ENCODE data around the gene HDGFL2.

The HDGFL2 gene

DNA sequence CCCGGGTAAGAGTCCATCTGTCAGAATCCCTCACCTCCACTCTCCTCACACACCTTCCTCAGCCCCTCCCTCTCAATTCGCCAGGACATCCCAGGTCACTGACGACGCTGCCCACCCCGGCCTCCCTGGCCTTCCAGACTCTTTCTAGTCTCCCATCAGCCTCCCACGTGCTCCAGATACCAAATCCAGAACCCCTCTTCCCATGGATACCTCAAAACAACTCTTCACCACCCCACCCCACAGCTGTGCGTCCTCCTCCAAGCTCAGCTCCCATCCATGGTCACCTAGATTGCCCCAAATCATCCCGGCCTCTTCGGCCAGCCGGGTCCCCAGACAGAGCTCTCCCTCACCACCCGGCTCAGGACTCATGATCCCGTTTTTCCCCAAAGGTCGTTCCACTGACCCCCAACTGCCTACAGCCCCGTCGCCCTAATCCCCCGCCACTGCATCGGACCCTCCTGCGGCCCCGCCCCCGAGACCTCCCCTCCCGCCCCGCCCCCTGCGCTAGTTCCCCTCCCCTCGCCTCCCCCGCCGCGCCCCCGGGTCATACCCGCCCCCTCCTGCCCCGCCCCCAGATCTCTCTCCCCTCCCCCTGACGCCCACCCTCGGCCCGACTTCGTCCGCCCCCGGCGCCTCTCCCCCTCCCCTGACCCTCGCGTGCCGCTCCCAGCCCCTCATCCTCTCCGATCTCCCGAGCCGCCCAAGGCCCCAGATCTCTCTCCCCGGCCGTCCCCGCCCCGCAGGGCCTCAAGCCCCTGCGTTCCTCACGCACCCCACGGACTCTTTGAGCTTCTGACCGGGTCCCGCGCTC, 15.0 kb upstream of the HDGFL2 start:
- Histone ChIP-seq H3K36me3 (replicated peaks; ENCODE audit: insufficient read depth, low read length) (no peaks in the 10 kb centered on the region), H3K9me3 (replicated peaks; ENCODE audit: insufficient read depth, low read length) (no peaks in the 10 kb centered on the region), H3K27me3 (replicated peaks; ENCODE audit: insufficient read depth, low read length) (peaks cover 26% of the 10 kb centered on the region), H3K4me1 (ENCODE audit: low read length) (peaks cover 7% of the 10 kb centered on the region), H2AFZ (ENCODE audit: low read length) (peak overlapping the region; percentile 82), H3K4me3 (ENCODE audit: low read length) (peak overlapping the region; percentile 81), H3F3A (ENCODE audit: insufficient read depth, low read length) (no peaks in the 10 kb centered on the region), H3K79me2 (ENCODE audit: low read length) (peaks cover 18% of the 10 kb centered on the region), H4K20me1 (ENCODE audit: insufficient read depth, low read length) (no peaks in the 10 kb centered on the region), H3K27ac (ENCODE audit: low read length) (no peak overlapping the region), H3K9me2 (replicated peaks; ENCODE audit: insufficient read depth, low read length) (no peaks in the 10 kb centered on the region), H3K9ac (ENCODE audit: low read length) (peak overlapping the region; percentile 69), H3K4me2 (ENCODE audit: low read depth, low read length) (peak overlapping the region; percentile 94)
- no peak for TF ChIP-seq EZH2 (optimal IDR thresholded peaks at IDR 0.05; ENCODE audit: low read depth, low read length)
- TF ChIP-seq, protein P1, sequence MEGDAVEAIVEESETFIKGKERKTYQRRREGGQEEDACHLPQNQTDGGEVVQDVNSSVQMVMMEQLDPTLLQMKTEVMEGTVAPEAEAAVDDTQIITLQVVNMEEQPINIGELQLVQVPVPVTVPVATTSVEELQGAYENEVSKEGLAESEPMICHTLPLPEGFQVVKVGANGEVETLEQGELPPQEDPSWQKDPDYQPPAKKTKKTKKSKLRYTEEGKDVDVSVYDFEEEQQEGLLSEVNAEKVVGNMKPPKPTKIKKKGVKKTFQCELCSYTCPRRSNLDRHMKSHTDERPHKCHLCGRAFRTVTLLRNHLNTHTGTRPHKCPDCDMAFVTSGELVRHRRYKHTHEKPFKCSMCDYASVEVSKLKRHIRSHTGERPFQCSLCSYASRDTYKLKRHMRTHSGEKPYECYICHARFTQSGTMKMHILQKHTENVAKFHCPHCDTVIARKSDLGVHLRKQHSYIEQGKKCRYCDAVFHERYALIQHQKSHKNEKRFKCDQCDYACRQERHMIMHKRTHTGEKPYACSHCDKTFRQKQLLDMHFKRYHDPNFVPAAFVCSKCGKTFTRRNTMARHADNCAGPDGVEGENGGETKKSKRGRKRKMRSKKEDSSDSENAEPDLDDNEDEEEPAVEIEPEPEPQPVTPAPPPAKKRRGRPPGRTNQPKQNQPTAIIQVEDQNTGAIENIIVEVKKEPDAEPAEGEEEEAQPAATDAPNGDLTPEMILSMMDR (IDR thresholded peaks at IDR 0.05; ENCODE audit: low read length), result no peak
- no peak for TF ChIP-seq EZH2phosphoT487 (IDR thresholded peaks at IDR 0.05; ENCODE audit: low read length)
- no peak for DNase-seq

DNA sequence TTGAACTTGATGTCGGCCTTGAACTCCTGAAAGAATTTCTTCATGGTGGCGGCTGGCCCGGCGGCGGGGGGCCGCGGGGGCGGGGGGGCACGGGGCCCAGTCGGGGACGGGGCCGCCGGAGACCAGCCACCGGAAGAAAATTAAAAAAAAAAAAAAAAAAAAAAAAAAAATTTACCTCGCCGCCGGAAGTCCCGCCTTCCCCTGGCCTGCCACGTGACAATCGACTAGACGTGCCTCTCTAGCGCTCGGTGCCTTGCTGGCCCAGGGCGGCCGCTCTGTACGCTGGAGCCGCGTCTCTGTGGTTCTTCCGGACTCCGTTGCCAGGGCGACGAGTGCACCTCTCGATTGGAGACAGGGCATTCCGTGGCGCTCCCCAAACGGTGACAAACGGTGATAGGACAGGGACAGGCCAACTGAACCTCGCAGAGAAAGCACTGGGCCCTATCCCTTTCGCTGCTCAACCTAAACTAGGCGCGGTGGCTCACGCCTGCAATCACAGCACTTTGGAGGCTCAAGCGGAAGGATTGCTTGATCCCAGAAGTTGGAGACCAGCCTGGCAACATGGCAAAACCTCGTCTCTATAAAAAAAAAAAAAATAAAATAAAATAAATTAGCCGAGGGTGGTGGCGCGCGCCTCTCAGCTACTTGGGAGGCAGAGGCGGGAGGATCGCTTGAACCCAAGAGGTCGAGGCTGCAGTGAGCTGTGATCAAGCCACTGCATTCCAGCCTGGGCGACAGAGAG, 14.3 kb upstream of the HDGFL2 start, which contains the start of gene UBXN6:
TSS of gene UBXN6 (minus strand) at position 141 of the 742 bp plus-strand sequence. CDS start at position 44, 97 bp downstream.
- Histone ChIP-seq H3K79me2 (ENCODE audit: low read length) (peaks cover 18% of the 10 kb centered on the region), H2AFZ (ENCODE audit: low read length) (peak within 1 kb of the TSS; percentile 82), H3K36me3 (replicated peaks; ENCODE audit: insufficient read depth, low read length) (no peaks in the 10 kb centered on the region), H3K4me3 (ENCODE audit: low read length) (peak within 1 kb of the TSS; percentile 81), H3K27ac (ENCODE audit: low read length) (no peak within 1 kb of the TSS; the same call in 1 of the 2 replicates), H3K4me1 (ENCODE audit: low read length) (peaks cover 7% of the 10 kb centered on the region), H4K20me1 (ENCODE audit: insufficient read depth, low read length) (no peaks in the 10 kb centered on the region), H3K4me2 (ENCODE audit: low read depth, low read length) (peak within 1 kb of the TSS; percentile 94), H3K9ac (ENCODE audit: low read length) (peak within 1 kb of the TSS; percentile 69), H3K27me3 (replicated peaks; ENCODE audit: insufficient read depth, low read length) (peaks cover 26% of the 10 kb centered on the region), H3K9me3 (replicated peaks; ENCODE audit: insufficient read depth, low read length) (no peaks in the 10 kb centered on the region), H3K9me2 (replicated peaks; ENCODE audit: insufficient read depth, low read length) (no peaks in the 10 kb centered on the region), H3F3A (ENCODE audit: insufficient read depth, low read length) (no peaks in the 10 kb centered on the region)
- DNase-seq, result peak; percentile 100
- TF ChIP-seq EZH2 (optimal IDR thresholded peaks at IDR 0.05; ENCODE audit: low read depth, low read length), result no peak
- TF ChIP-seq, protein P1 (IDR thresholded peaks at IDR 0.05; ENCODE audit: low read length), result no peak
- no peak for TF ChIP-seq EZH2phosphoT487 (IDR thresholded peaks at IDR 0.05; ENCODE audit: low read length)

- H3K27ac ChIP-seq (ENCODE audit: low read length), result no peak overlapping the region
- no peaks in the 10 kb centered on the region for H3K9me2 ChIP-seq (replicated peaks; ENCODE audit: insufficient read depth, low read length)
- no peaks in the 10 kb centered on the region for H3K9me3 ChIP-seq (replicated peaks; ENCODE audit: insufficient read depth, low read length)
- DNase-seq, result no peak
- H4K20me1 ChIP-seq (ENCODE audit: insufficient read depth, low read length), result no peaks in the 10 kb centered on the region
- no peaks in the 10 kb centered on the region for H3K36me3 ChIP-seq (replicated peaks; ENCODE audit: insufficient read depth, low read length)
- H3K27me3 ChIP-seq (replicated peaks; ENCODE audit: insufficient read depth, low read length), result peaks cover 25% of the 10 kb centered on the region
- H3F3A ChIP-seq (ENCODE audit: insufficient read depth, low read length), result no peaks in the 10 kb centered on the region
- H3K4me1 ChIP-seq (ENCODE audit: low read length), result no peaks in the 10 kb centered on the region
- no peaks in the 10 kb centered on the region for H3K79me2 ChIP-seq (ENCODE audit: low read length)
- no peak overlapping the region for H3K4me3 ChIP-seq (ENCODE audit: low read length)
- no peak for TF ChIP-seq EZH2phosphoT487 (IDR thresholded peaks at IDR 0.05; ENCODE audit: low read length)
- TF ChIP-seq EZH2 (optimal IDR thresholded peaks at IDR 0.05; ENCODE audit: low read depth, low read length), result no peak
- TF ChIP-seq, protein P1 (IDR thresholded peaks at IDR 0.05; ENCODE audit: low read length), result no peak
- H2AFZ ChIP-seq (ENCODE audit: low read length), result no peak overlapping the region
- H3K4me2 ChIP-seq (ENCODE audit: low read depth, low read length), result no peak overlapping the region
- no peak overlapping the region for H3K9ac ChIP-seq (ENCODE audit: low read length)
Measured at GRCh38 chr19:4464815-4465581, 7.1 kb upstream of the HDGFL2 start.
